IMR-90 (cell line): Measurements from ENCODE around the gene GAL3ST2. TPM values are rescaled to one million over a fixed set of nuclear protein-coding genes. Genes with fewer than 3 reads are reported as not detected.

Experiments used
- ATAC-seq: fragments of 200-7000 bp; cut with Tn5 transposase; 2 replicates; pipeline ENCODE4 v1.9.1; 2020; ENCODE audit warnings: low read depth, mild to moderate bottlenecking, moderate library complexity
- BruUV-seq: library from RNA; stranded (reverse); fragments of 400-500 nt; replicated peaks from 2 replicates; lab custom pipeline; 2021; lab: Mats Ljungman, UMichigan
- CTCF ChIA-PET: fragments of 300-600 bp; formaldehyde crosslinking; extraction: SDS; loops from one replicate; lab custom pipeline; 2021; ENCODE audit warnings: antibody characterized with exemption; lab: Yijun Ruan, JAX
- POLR2A ChIA-PET: fragments of 300-600 bp; sonication (Branson Sonifier 250); formaldehyde crosslinking; loops from one replicate; lab custom pipeline; 2022; ENCODE audit warnings: antibody characterized with exemption; ENCODE audit not compliant: unreplicated experiment; lab: Charles Lee
- DNase-seq: peaks from one replicate; pipeline ENCODE4 v3.0.0; 2013
- H2AFZ ChIP-seq: replicated peaks from 2 replicates; pipeline ENCODE3; 2013; ENCODE audit warnings: low read length, mild to moderate bottlenecking; ENCODE audit not compliant: poor library complexity
- H2AK5ac ChIP-seq: 2 replicates; pipeline ENCODE4 v1.6.1; 2013; ENCODE audit warnings: low read depth, low read length, inconsistent platforms
- H2AK9ac ChIP-seq: replicated peaks from 2 replicates; pipeline ENCODE3; 2013; ENCODE audit warnings: mild to moderate bottlenecking, low read depth, low read length, moderate library complexity; ENCODE audit not compliant: poor library complexity
- H2BK120ac ChIP-seq: 2 replicates; pipeline ENCODE4 v1.6.1; 2013; ENCODE audit warnings: low read depth, low read length, inconsistent platforms
- H2BK15ac ChIP-seq: 3 replicates; pipeline ENCODE4 v1.6.1; 2013; ENCODE audit warnings: low read depth, low read length, inconsistent platforms
- H2BK20ac ChIP-seq: 2 replicates; pipeline ENCODE4 v1.6.1; 2013; ENCODE audit warnings: low read depth, mild to moderate bottlenecking, inconsistent platforms, low read length, moderate library complexity
- H2BK5ac ChIP-seq: 2 replicates; pipeline ENCODE4 v1.6.1; 2013; ENCODE audit warnings: mild to moderate bottlenecking, low read depth, low read length, inconsistent platforms; ENCODE audit not compliant: poor library complexity, severe bottlenecking
- H3K14ac ChIP-seq: replicated peaks from 2 replicates; pipeline ENCODE4 v1.6.1; 2013; ENCODE audit warnings: low read depth, low read length, inconsistent platforms
- H3K18ac ChIP-seq: 2 replicates; pipeline ENCODE4 v1.6.1; 2013; ENCODE audit warnings: low read depth, low read length, control low read depth
- H3K23ac ChIP-seq: 2 replicates; pipeline ENCODE4 v1.6.1; 2013; ENCODE audit warnings: low read depth, low read length, inconsistent platforms
- H3K27ac ChIP-seq: 2 replicates; pipeline ENCODE4 v1.5.1; 2013; ENCODE audit warnings: mild to moderate bottlenecking, control low read depth, low read length; ENCODE audit not compliant: insufficient read depth
- H3K27me3 ChIP-seq: 2 replicates; pipeline ENCODE4 v1.6.1; 2013; ENCODE audit warnings: low read length; ENCODE audit not compliant: control insufficient read depth, insufficient read depth
- H3K36me3 ChIP-seq: 2 replicates; pipeline ENCODE4 v1.6.1; 2013; ENCODE audit warnings: low read length, mixed read lengths; ENCODE audit not compliant: control insufficient read depth, insufficient read depth
- H3K4ac ChIP-seq: 2 replicates; pipeline ENCODE4 v1.6.1; 2013; ENCODE audit warnings: low read depth, low read length, inconsistent platforms
- H3K4me1 ChIP-seq: 2 replicates; pipeline ENCODE4 v1.6.1; 2013; ENCODE audit warnings: low read length, mixed read lengths; ENCODE audit not compliant: control insufficient read depth, insufficient read depth
- H3K4me2 ChIP-seq: 2 replicates; pipeline ENCODE4 v1.6.1; 2013; ENCODE audit warnings: low read depth, mild to moderate bottlenecking, control low read depth, low read length, moderate library complexity
- H3K4me3 ChIP-seq: 2 replicates; pipeline ENCODE4 v1.5.1; 2013; ENCODE audit warnings: low read depth, mild to moderate bottlenecking, control low read depth, low read length, moderate library complexity; ENCODE audit not compliant: insufficient read depth
- H3K56ac ChIP-seq: 2 replicates; pipeline ENCODE4 v1.6.1; 2013; ENCODE audit warnings: low read length, inconsistent platforms; ENCODE audit not compliant: insufficient read depth; ENCODE audit errors: extremely low read depth
- H3K79me1 ChIP-seq, 2 experiments: 2 replicates each; pipeline ENCODE4 v1.6.1; 2013; ENCODE audit warnings: low read length in 2 of 2, inconsistent platforms in 1 of 2, low read depth in 1 of 2
- H3K9ac ChIP-seq: 2 replicates; pipeline ENCODE4 v1.6.1; 2013; ENCODE audit warnings: low read depth, low read length, control low read depth
- H3K9me1 ChIP-seq: 2 replicates; pipeline ENCODE4 v1.6.1; 2013; ENCODE audit warnings: low read length, inconsistent platforms; ENCODE audit not compliant: insufficient read depth
- H3K9me3 ChIP-seq: 2 replicates; pipeline ENCODE4 v1.6.1; 2013; ENCODE audit warnings: low read length; ENCODE audit not compliant: control insufficient read depth, insufficient read depth
- H4K20me1 ChIP-seq: 2 replicates; pipeline ENCODE4 v1.6.1; 2013; ENCODE audit warnings: low read length, inconsistent platforms; ENCODE audit not compliant: insufficient read depth
- H4K5ac ChIP-seq: 2 replicates; pipeline ENCODE4 v1.6.1; 2013; ENCODE audit warnings: mild to moderate bottlenecking, low read depth, low read length, control low read depth
- H4K8ac ChIP-seq, 2 experiments: 2 replicates each; pipeline ENCODE4 v1.6.1; 2013; ENCODE audit warnings: low read depth in 2 of 2, low read length in 2 of 2, control low read depth in 1 of 2, inconsistent platforms in 1 of 2
- H4K91ac ChIP-seq: 2 replicates; pipeline ENCODE4 v1.6.1; 2013; ENCODE audit warnings: low read depth, low read length, inconsistent platforms; ENCODE audit not compliant: insufficient read depth
- CTCF ChIP-seq: conservative IDR thresholded peaks from 2 replicates; pipeline ENCODE4 v1.5.1; 2012; ENCODE audit warnings: mild to moderate bottlenecking, low read depth, low read length, improper control_type of control experiment
- MAFK ChIP-seq: IDR thresholded peaks from 2 replicates; pipeline ENCODE4 v1.6.1; 2012; ENCODE audit warnings: low read depth, low read length, improper control_type of control experiment
- NFE2L2 ChIP-seq: fragments of 150-350 bp; IDR thresholded peaks from 2 replicates; pipeline ENCODE4 v1.6.1; 2016; ENCODE audit warnings: low read depth, mild to moderate bottlenecking, low read length
- RAD21 ChIP-seq: IDR thresholded peaks from 2 replicates; pipeline ENCODE4 v1.6.1; 2012; ENCODE audit warnings: low read length, improper control_type of control experiment
- SMC3 ChIP-seq: fragments of 150-350 bp; IDR thresholded peaks from 2 replicates; pipeline ENCODE4 v1.6.1; 2016; ENCODE audit warnings: low read depth, mild to moderate bottlenecking, antibody characterized with exemption, low read length, moderate library complexity
- WGBS, 2 experiments: methylation state at CpG; one replicate each; pipeline versions ENCODE4 v1.1.5 to v1.1.7; 2013; ENCODE audit warnings: missing lambda C conversion rate in 2 of 2; ENCODE audit not compliant: insufficient read length in 1 of 2; ENCODE audit errors: extremely low coverage in 2 of 2; 5-methylcytosine and 5-hydroxymethylcytosine counted together
- dilution Hi-C: fragments of 300-500 bp; cut with HindIII; formaldehyde crosslinking; loops from one replicate; pipeline ENCODE4 v1.14.3; 2018; ENCODE audit warnings: low sequenced_read_pairs; ENCODE audit not compliant: unreplicated experiment
- in situ Hi-C: fragments of 300-500 bp; cut with MboI; formaldehyde crosslinking; loops from 3 replicates; pipeline ENCODE4 v1.14.3; 2019; ENCODE audit warnings: low sequenced_read_pairs, inconsistent platforms, mixed read lengths
- intact Hi-C: fragments of 100-400 bp; cut with micrococcal nuclease; formaldehyde crosslinking; loops from 2 replicates; pipeline ENCODE4 v1.10.0; 2022
- polyA plus RNA-seq, 3 experiments: library from polyadenylated mRNA; depleted of rRNA; stranded (reverse); fragments of >200 nt; gene quantifications; 2 replicates each; pipeline ENCODE4 v1.2.3, GENCODE V29; 2012; ENCODE audit warnings: low replicate concordance in 1 of 3
- total RNA-seq: library from RNA; depleted of rRNA; stranded (reverse); fragments of >200 nt; gene quantifications from 2 replicates; pipeline ENCODE4 v1.2.3, GENCODE V29; 2012

The GAL3ST2 gene
- total and polyA plus RNA-seq, 2 of the 4 experiments (the other 2 are of a cell fraction), result 0.07 TPM; not detected in 1

GRCh38 chr2:241767464-241768250, 9.0 kb upstream of the GAL3ST2 start (continued):
- TF ChIP-seq RAD21, result no peak

- DNase-seq, result no peak
Measured at GRCh38 chr2:241768251-241768711, 8.3 kb upstream of the GAL3ST2 start.

More at GRCh38 chr2:241768251-241768711, 8.3 kb upstream of the GAL3ST2 start:
- Histone ChIP-seq H4K5ac (no peak overlapping the region), H3K14ac (no peak overlapping the region), H3K23ac (no peak overlapping the region), H2BK120ac (no peak overlapping the region), H3K27me3 (no peaks in the 10 kb centered on the region), H2AK5ac (no peak overlapping the region), H2BK5ac (no peak overlapping the region), H3K36me3 (peaks cover 11% of the 10 kb centered on the region), H2AFZ (no peak overlapping the region), H4K91ac (no peak overlapping the region), H3K9ac (no peak overlapping the region), H3K9me1 (no peaks in the 10 kb centered on the region), H3K4me3 (no peak overlapping the region), H3K27ac (no peak overlapping the region), H4K8ac (no peak overlapping the region), H3K18ac (no peak overlapping the region), H3K4me1 (peaks cover 6% of the 10 kb centered on the region; the same call in 1 of the 2 replicates), H3K9me3 (no peaks in the 10 kb centered on the region), H4K20me1 (no peaks in the 10 kb centered on the region; the same call in 1 of the 2 replicates), H3K56ac (no peak overlapping the region), H2BK20ac (no peak overlapping the region), H3K79me1 (no peaks in the 10 kb centered on the region), H2AK9ac (no peak overlapping the region), H3K4ac (no peak overlapping the region), H2BK15ac (no peak overlapping the region), H3K4me2 (no peak overlapping the region)
- WGBS, 2 experiments, result 88% methylated on average over 11 of the region's 29 CpGs; no CpG with 5 or more reads in 1 of the 2 experiments
- in situ Hi-C loops, result no loop called here
- ChIA-PET POLR2A (no interaction called here), CTCF (interaction anchor here (0.7 kb wide), 1 partner anchor 110 kb away, joined by 5 read pairs; no protein-coding TSS in a partner anchor)
- intact Hi-C loops, result no loop called here
- no peak for ATAC-seq
- no TSS peak for BruUV-seq
- dilution Hi-C loops, result no loop called here
- no peak for TF ChIP-seq RAD21
- no peak for TF ChIP-seq SMC3
- no peak for TF ChIP-seq MAFK
- TF ChIP-seq NFE2L2, result no peak
- TF ChIP-seq CTCF, result no peak
